H1 (cell line): Measurements from ENCODE around the gene P3H2. TPM values are rescaled to one million over a fixed set of nuclear protein-coding genes. Genes with fewer than 3 reads are reported as not detected.

Source experiments
- CTCF ChIA-PET: fragments of 300-600 bp; sonication (Branson Sonifier 250); formaldehyde crosslinking; loops from one replicate; lab custom pipeline; 2021; ENCODE audit not compliant: partially characterized antibody; lab: Charles Lee
- POLR2A ChIA-PET: fragments of 300-600 bp; sonication (Branson Sonifier 250); formaldehyde crosslinking; loops from one replicate; lab custom pipeline; 2021; ENCODE audit warnings: inconsistent platforms; ENCODE audit not compliant: partially characterized antibody; lab: Charles Lee
- DNase-seq, 2 experiments: peaks; one replicate each; pipeline versions ENCODE4 v3.0.0 to v3.0.0-alpha.2; 2010 to 2022; ENCODE audit warnings: low spot score in 2 of 2, low read depth in 1 of 2, mixed read lengths in 1 of 2
- FAIRE-seq: peaks from 2 replicates; lab custom pipeline; 2011; peaks lifted over from hg19 to GRCh38; lab: Jason Lieb, UNC
- H2AFZ ChIP-seq: 2 replicates; pipeline ENCODE4 v1.8.1; 2012; ENCODE audit warnings: low read length, inconsistent platforms
- H2AK5ac ChIP-seq: 2 replicates; pipeline ENCODE4 v1.6.1; 2013; ENCODE audit warnings: low read depth, low read length
- H2BK120ac ChIP-seq: replicated peaks from 2 replicates; pipeline ENCODE3; 2013; ENCODE audit warnings: low read depth, low read length, inconsistent platforms
- H2BK12ac ChIP-seq: 2 replicates; pipeline ENCODE4 v1.6.1; 2013; ENCODE audit warnings: low read depth, low read length
- H2BK15ac ChIP-seq: 2 replicates; pipeline ENCODE4 v1.6.1; 2013; ENCODE audit warnings: low read length
- H2BK20ac ChIP-seq: 2 replicates; pipeline ENCODE4 v1.6.1; 2013; ENCODE audit warnings: low read length
- H2BK5ac ChIP-seq: 2 replicates; pipeline ENCODE4 v1.6.1; 2013; ENCODE audit warnings: low read depth, low read length
- H3K14ac ChIP-seq: 2 replicates; pipeline ENCODE4 v1.6.1; 2013; ENCODE audit warnings: inconsistent platforms; ENCODE audit not compliant: insufficient read length
- H3K18ac ChIP-seq: 2 replicates; pipeline ENCODE4 v1.6.1; 2013; ENCODE audit warnings: low read length; ENCODE audit errors: extremely low read depth
- H3K23ac ChIP-seq: 2 replicates; pipeline ENCODE4 v1.6.1; 2013; ENCODE audit warnings: inconsistent platforms; ENCODE audit not compliant: insufficient read length
- H3K23me2 ChIP-seq: 2 replicates; pipeline ENCODE4 v1.6.1; 2013; ENCODE audit warnings: low read depth, low read length
- H3K27ac ChIP-seq: 2 replicates; pipeline ENCODE4 v1.6.1; 2011; ENCODE audit warnings: low read depth, low read length, inconsistent platforms
- H3K27me3 ChIP-seq, 4 experiments: replicated peaks in 1 of 4; 1 replicate in 1 of 4; 2 replicates in 3 of 4; pipeline versions ENCODE4 v1.6.1 to v1.8.1; 2011 to 2013; ENCODE audit warnings: low read length in 3 of 4, mild to moderate bottlenecking in 3 of 4, inconsistent platforms in 2 of 4, mixed read lengths in 2 of 4, moderate library complexity in 1 of 4; ENCODE audit not compliant: control insufficient read depth in 3 of 4, insufficient read depth in 3 of 4; ENCODE audit errors: extremely low read depth in 1 of 4
- H3K36me3 ChIP-seq, 4 experiments: 2 replicates each; pipeline versions ENCODE4 v1.6.1 to v1.8.1; 2011 to 2013; ENCODE audit warnings: mild to moderate bottlenecking in 4 of 4, low read length in 3 of 4, moderate library complexity in 2 of 4, control low read depth in 1 of 4, inconsistent platforms in 1 of 4; ENCODE audit not compliant: insufficient read depth in 4 of 4, control insufficient read depth in 2 of 4
- H3K4ac ChIP-seq: replicated peaks from 2 replicates; pipeline ENCODE3; 2013; ENCODE audit warnings: low read length, low read depth, mixed read lengths, inconsistent platforms; ENCODE audit not compliant: insufficient read length
- H3K4me1 ChIP-seq, 4 experiments: replicated peaks in 1 of 4; 1 replicate in 1 of 4; 2 replicates in 3 of 4; pipeline versions ENCODE4 v1.6.1 to v1.8.1; 2011 to 2013; ENCODE audit warnings: low read length in 3 of 4, inconsistent platforms in 2 of 4, mixed read lengths in 1 of 4; ENCODE audit not compliant: insufficient read depth in 4 of 4, control insufficient read depth in 3 of 4
- H3K4me2 ChIP-seq, 2 experiments: 2 replicates each; pipeline versions ENCODE4 v1.6.1 to v1.8.1; 2011 to 2013; ENCODE audit warnings: low read depth in 2 of 2, low read length in 2 of 2, control low read depth in 1 of 2, inconsistent platforms in 1 of 2, mild to moderate bottlenecking in 1 of 2; ENCODE audit not compliant: insufficient read depth in 1 of 2
- H3K4me3 ChIP-seq, 4 experiments: fragments of 200-600, 300-600 bp in 1 of 4; sonication (generic), shearing (Covaris generic), sonication (Bioruptor Twin) in 1 of 4; 2 replicates each; pipeline versions ENCODE4 v1.5.1 to v1.8.1; 2011 to 2016; ENCODE audit warnings: low read length in 4 of 4, low read depth in 3 of 4, control low read depth in 2 of 4, inconsistent platforms in 2 of 4, mild to moderate bottlenecking in 2 of 4, mixed read lengths in 1 of 4, moderate library complexity in 1 of 4; ENCODE audit not compliant: insufficient read depth in 2 of 4; ENCODE audit errors: extremely low read depth in 1 of 4
- H3K56ac ChIP-seq: replicated peaks from 2 replicates; pipeline ENCODE3; 2013; ENCODE audit warnings: low read depth, mild to moderate bottlenecking, mixed read lengths, low read length, inconsistent platforms; ENCODE audit not compliant: insufficient read length
- H3K79me1 ChIP-seq: 2 replicates; pipeline ENCODE4 v1.6.1; 2013; ENCODE audit warnings: low read depth, low read length, control low read depth
- H3K79me2 ChIP-seq, 2 experiments: 2 replicates each; pipeline versions ENCODE4 v1.6.1 to v1.8.1; 2012 to 2013; ENCODE audit warnings: low read length in 2 of 2, mild to moderate bottlenecking in 2 of 2, inconsistent platforms in 1 of 2; ENCODE audit not compliant: insufficient read depth in 2 of 2, control insufficient read depth in 1 of 2
- H3K9ac ChIP-seq, 4 experiments: replicated peaks in 1 of 4; 1 replicate in 1 of 4; 2 replicates in 3 of 4; pipeline versions ENCODE4 v1.6.1 to v1.8.1; 2011 to 2013; ENCODE audit warnings: low read depth in 3 of 4, low read length in 3 of 4, control low read depth in 2 of 4, mild to moderate bottlenecking in 2 of 4, moderate library complexity in 2 of 4, inconsistent platforms in 1 of 4; ENCODE audit errors: extremely low read depth in 1 of 4
- H3K9me3 ChIP-seq, 2 experiments: 2 replicates each; pipeline versions ENCODE4 v1.6.1 to v1.8.1; 2012 to 2013; ENCODE audit warnings: mild to moderate bottlenecking in 2 of 2, moderate library complexity in 2 of 2, control low read depth in 1 of 2, inconsistent platforms in 1 of 2, low read depth in 1 of 2, low read length in 1 of 2, mixed read lengths in 1 of 2; ENCODE audit not compliant: insufficient read depth in 2 of 2
- H4K20me1 ChIP-seq, 2 experiments: replicated peaks in 1 of 2; 2 replicates each; pipeline versions ENCODE3 to v1.8.1; 2011 to 2013; ENCODE audit warnings: inconsistent platforms in 2 of 2, low read length in 2 of 2, mild to moderate bottlenecking in 1 of 2; ENCODE audit not compliant: insufficient read depth in 2 of 2, control insufficient read depth in 1 of 2
- H4K5ac ChIP-seq: 2 replicates; pipeline ENCODE4 v1.6.1; 2013; ENCODE audit warnings: low read length, low read depth, mixed read lengths, inconsistent platforms; ENCODE audit not compliant: insufficient read length
- H4K8ac ChIP-seq: 2 replicates; pipeline ENCODE4 v1.8.0; 2013; ENCODE audit warnings: mild to moderate bottlenecking, moderate library complexity, low read length, inconsistent platforms; ENCODE audit not compliant: insufficient read depth; ENCODE audit errors: extremely low read depth
- H4K91ac ChIP-seq: replicated peaks from 2 replicates; pipeline ENCODE3; 2013; ENCODE audit warnings: low read length, mixed read lengths, inconsistent platforms; ENCODE audit not compliant: insufficient read length
- BRCA1 ChIP-seq: IDR thresholded peaks from 2 replicates; pipeline ENCODE4 v1.6.1; 2012; ENCODE audit warnings: low read depth, low read length, improper control_type of control experiment
- GABPA ChIP-seq: IDR thresholded peaks from 2 replicates; pipeline ENCODE4 v1.6.1; 2011; ENCODE audit warnings: mild to moderate bottlenecking, low read length, moderate library complexity, borderline replicate concordance; ENCODE audit not compliant: insufficient read depth
- HDAC2 ChIP-seq, 2 experiments: fragments of 300-600 bp in 1 of 2; sonication (generic) in 1 of 2; IDR thresholded peaks; 2 replicates each; pipeline ENCODE4 v1.6.1; 2011 to 2012; ENCODE audit warnings: low read depth in 2 of 2, low read length in 2 of 2, mild to moderate bottlenecking in 2 of 2, moderate library complexity in 2 of 2, borderline replicate concordance in 1 of 2, inconsistent platforms in 1 of 2
- JUND ChIP-seq: IDR thresholded peaks from 2 replicates; pipeline ENCODE4 v1.6.1; 2011; ENCODE audit warnings: mild to moderate bottlenecking, improper control_type of control experiment, low read length
- NANOG ChIP-seq: IDR thresholded peaks from 2 replicates; pipeline ENCODE4 v1.6.1; 2011; ENCODE audit warnings: low read length, low read depth, mild to moderate bottlenecking, inconsistent platforms; ENCODE audit not compliant: insufficient read depth, poor library complexity, severe bottlenecking
- PHF8 ChIP-seq: fragments of 200-600 bp; sonication (generic); conservative IDR thresholded peaks from 2 replicates; pipeline ENCODE4 v1.7.1; 2012; ENCODE audit warnings: low read depth, mild to moderate bottlenecking, inconsistent platforms, low read length, moderate library complexity
- RNF2 ChIP-seq: fragments of 200-900, 300-1000 bp; sonication (generic); IDR thresholded peaks from 2 replicates; pipeline ENCODE4 v1.7.1; 2016; ENCODE audit warnings: borderline replicate concordance, low read depth, mild to moderate bottlenecking, antibody characterized with exemption, low read length; ENCODE audit not compliant: poor library complexity, severe bottlenecking; ENCODE audit errors: missing control alignments
- SP1 ChIP-seq: IDR thresholded peaks from 2 replicates; pipeline ENCODE4 v1.6.1; 2011; ENCODE audit warnings: low read depth, low read length
- SP2 ChIP-seq: IDR thresholded peaks from 2 replicates; pipeline ENCODE4 v1.6.1; 2012; ENCODE audit warnings: mild to moderate bottlenecking, low read length, inconsistent platforms
- TEAD4 ChIP-seq: IDR thresholded peaks from 2 replicates; pipeline ENCODE4 v1.6.1; 2012; ENCODE audit warnings: low read depth, low read length, inconsistent platforms, mixed read lengths
- USF2 ChIP-seq: IDR thresholded peaks from 2 replicates; pipeline ENCODE4 v1.6.1; 2011; ENCODE audit warnings: low read length, improper control_type of control experiment
- WGBS, 2 experiments: shearing (Covaris generic) in 1 of 2; methylation state at CpG; one replicate each; pipeline versions ENCODE4 v1.1.6 to v1.1.7; 2013 to 2015; ENCODE audit warnings: low lambda C conversion rate in 2 of 2, mixed read lengths in 2 of 2, inconsistent platforms in 1 of 2, low coverage in 1 of 2, missing lambda C conversion rate in 1 of 2; ENCODE audit not compliant: insufficient replicate concordance in 2 of 2, insufficient coverage in 1 of 2, insufficient read length in 1 of 2; ENCODE audit errors: extremely low coverage in 1 of 2, missing lambda C conversion rate in 1 of 2; 5-methylcytosine and 5-hydroxymethylcytosine counted together
- polyA plus RNA-seq, 7 experiments: library from polyadenylated mRNA; depleted of rRNA in 3 of 7; stranded (reverse) in 5 of 7; unstranded in 2 of 7; fragments of >200 nt in 5 of 7; fragments of 200-250 nt in 2 of 7; gene quantifications; 1 replicate in 5 of 7; 2 replicates in 1 of 7; 4 replicates in 1 of 7; pipeline versions ENCODE4 v1.2.1 to v1.2.3, GENCODE V29; 2011 to 2013; ENCODE audit warnings: missing spikeins in 2 of 7, mixed read lengths in 2 of 7
- total RNA-seq: library from RNA; stranded (reverse); fragmentation: NEBNext Ultra II Directional; extraction: Animal tissue kit (Norgen Biotek cat#: 25700); gene quantifications from 2 replicates; pipeline ENCODE4 v1.2.1, GENCODE V29; 2021
- TF ChIP-seq, protein P1 (sequence below): IDR thresholded peaks from 2 replicates; pipeline ENCODE4 v1.6.1; 2012; ENCODE audit warnings: inconsistent platforms

Gene P3H2
- total and polyA plus RNA-seq, 2 of the 8 experiments (the other 6 are each of a cell fraction or from before 2014, with no cell fraction given): 40.5 to 60.4 TPM

- Histone ChIP-seq H4K20me1 (no peaks in the 10 kb centered on the region), H2BK120ac (no peak overlapping the region), H3K14ac (no peak overlapping the region), H2BK15ac (no peak overlapping the region), H2BK12ac (no peak overlapping the region), H4K8ac (no peak overlapping the region), H3K4me2 (no peak overlapping the region), H3K79me1 (no peaks in the 10 kb centered on the region), H3K27ac (no peak overlapping the region), H3K36me3 (no peaks in the 10 kb centered on the region), H3K4me1 (peaks cover 0 to 2% (median 0%) of the 10 kb centered on the region in 4 experiments; a peak in 1 of 7 replicates), H4K5ac (no peak overlapping the region), H2BK20ac (no peak overlapping the region), H3K56ac (no peak overlapping the region), H3K9ac (no peak overlapping the region), H3K4ac (no peak overlapping the region), H4K91ac (no peak overlapping the region), H3K23me2 (no peaks in the 10 kb centered on the region; the same call in 1 of the 2 replicates), H3K9me3 (no peaks in the 10 kb centered on the region), H3K23ac (no peak overlapping the region), H3K18ac (no peak overlapping the region), H2BK5ac (no peak overlapping the region), H2AK5ac (no peak overlapping the region), H3K27me3 (no peaks in the 10 kb centered on the region), H3K4me3 (no peak overlapping the region), H3K79me2 (no peaks in the 10 kb centered on the region), H2AFZ (no peak overlapping the region)
- CTCF ChIA-PET: interaction anchor here (0.6 kb wide), 1 partner anchor 92 kb away, joined by 3 read pairs; no protein-coding TSS in a partner anchor
- WGBS, 2 experiments: 88% methylated on average over 4 of the region's 4 CpGs; no CpG with 5 or more reads in 1 of the 2 experiments
- POLR2A ChIA-PET: interaction anchor here (1.3 kb wide), 1 partner anchor 11 kb away, joined by 4 read pairs; the partner anchor contains the start of gene P3H2
- FAIRE-seq (no peak), DNase-seq (no peak)
- no peak for TF ChIP-seq USF2
- TF ChIP-seq NANOG: no peak
- TF ChIP-seq HDAC2 (IDR thresholded peaks at IDR 0.05; ENCODE audit: borderline replicate concordance in 1 of 2, low read depth in 2 of 2, low read length in 2 of 2): no peak
- TF ChIP-seq JUND: no peak
- no peak for TF ChIP-seq RNF2
- TF ChIP-seq PHF8: no peak
- no peak for TF ChIP-seq SP2
- TF ChIP-seq, protein P1, sequence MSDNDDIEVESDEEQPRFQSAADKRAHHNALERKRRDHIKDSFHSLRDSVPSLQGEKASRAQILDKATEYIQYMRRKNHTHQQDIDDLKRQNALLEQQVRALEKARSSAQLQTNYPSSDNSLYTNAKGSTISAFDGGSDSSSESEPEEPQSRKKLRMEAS: no peak
- no peak for TF ChIP-seq SP1
- no peak for TF ChIP-seq TEAD4
- no peak for TF ChIP-seq GABPA
- no peak for TF ChIP-seq BRCA1
Measured at GRCh38 chr3:190131329-190131728, 10.6 kb upstream of the P3H2 start.
